Ovary (tissue), 9 donors: ENCODE data around the gene ST8SIA2. TPM values are rescaled to one million over a fixed set of nuclear protein-coding genes. Genes with fewer than 3 reads are reported as not detected.

Source experiments
- DNase-seq, 5 donors: peaks; one replicate each; pipeline ENCODE4 v3.0.0-alpha.2; 2019 to 2020
- H3K27ac ChIP-seq, 2 donors: fragments of 200-600 bp; one replicate each; pipeline versions ENCODE4 v1.5.1 to v1.8.0; 2019 to 2022
- H3K27me3 ChIP-seq: fragments of 200-600 bp; one replicate; pipeline ENCODE4 v1.8.0; 2022
- H3K36me3 ChIP-seq: fragments of 200-600 bp; sonication (generic); one replicate; pipeline ENCODE4 v1.5.1; 2019
- H3K4me1 ChIP-seq: one replicate; pipeline ENCODE4 v1.8.1; 2013; ENCODE audit warnings: mild to moderate bottlenecking, moderate library complexity; ENCODE audit not compliant: insufficient read depth
- H3K4me3 ChIP-seq: fragments of 200-600 bp; sonication (generic); one replicate; pipeline ENCODE4 v1.5.1; 2017
- H3K9me3 ChIP-seq, 2 donors: fragments of 200-600 bp in 1 of 2; sonication (generic) in 1 of 2; one replicate each; pipeline versions ENCODE4 v1.5.1 to v1.8.1; 2013 to 2019; ENCODE audit warnings: mild to moderate bottlenecking in 1 of 2, moderate library complexity in 1 of 2
- CTCF ChIP-seq, 3 donors: fragments of 450-650 bp in 2 of 3; fragments of 200-600 bp in 1 of 3; IDR thresholded peaks; one replicate each; pipeline versions ENCODE4 v1.5.1 to v1.8.0; 2016 to 2022; ENCODE audit warnings: antibody characterized with exemption in 3 of 3, mild to moderate bottlenecking in 1 of 3
- EP300 ChIP-seq: sonication (generic); formaldehyde crosslinking; IDR thresholded peaks from one replicate; pipeline ENCODE4 v1.6.1; 2017; ENCODE audit warnings: antibody characterized with exemption
- POLR2A ChIP-seq: fragments of 450-650 bp; IDR thresholded peaks from one replicate; pipeline ENCODE4 v1.6.1; 2017; ENCODE audit warnings: antibody characterized with exemption, mild to moderate bottlenecking, moderate library complexity
- WGBS, 3 donors: extraction: QIAGEN DNeasy Blood & Tissue Kit in 1 of 3; methylation state at CpG; one replicate each; pipeline versions ENCODE4 v1.1.5 to v1.1.7; 2013 to 2017; 5-methylcytosine and 5-hydroxymethylcytosine counted together
- intact Hi-C, 4 donors: fragments of 100-400 bp; cut with DNase I; formaldehyde crosslinking; loops; one replicate each; pipeline versions ENCODE4 v1.11.0 to v1.15.1; 2022 to 2023
- polyA plus RNA-seq, 2 donors: library from polyadenylated mRNA; stranded (reverse); fragments of 200-250 nt in 1 of 2; fragments of 350-450 nt in 1 of 2; fragmentation: Illumina TruSeq in 1 of 2; extraction: RNeasy Lipid Tissue Mini Kit (QIAGEN cat#74804) in 1 of 2; gene quantifications; one replicate each; pipeline ENCODE4 v1.2.3, GENCODE V29; 2013 to 2014
- total RNA-seq, 7 donors: library from RNA; depleted of rRNA in 2 of 7; stranded (reverse); fragments of >200 nt in 2 of 7; fragmentation: NEBNext Ultra II Directional in 3 of 7; extraction: Animal tissue kit (Norgen Biotek cat#: 25700) in 3 of 7; gene quantifications; one replicate each; pipeline versions ENCODE4 v1.1.0 to v1.2.4, GENCODE V29; 2016 to 2023
- donor health status: DM: no; HTN: no; CAD: no; lungs with moderate emphysema.
- donor health status: DM: no; HTN: no; CAD: no.
- donor health status: Bipolar disorder and iron deficiency.
- donor health status: DM: yes; HTN: yes; CAD: no.
- donor health status: DM: no; HTN: no; CAD: no.
- donor health status: DM: yes; HTN: yes; CAD: no.

ST8SIA2 gene
- total and polyA plus RNA-seq, 9 donors = 0.01 to 0.46 (median 0.18) TPM; not detected in 4

- WGBS, 3 donors = 62 to 74% (median 66%) methylated on average over 5 of the region's 5 CpGs
- intact Hi-C loops = no loop called here
- no peak for DNase-seq
- Histone ChIP-seq H3K36me3 (no peaks in the 10 kb centered on the region), H3K9me3 (no peaks in the 10 kb centered on the region), H3K27me3 (no peaks in the 10 kb centered on the region), H3K4me3 (no peak overlapping the region), H3K4me1 (no peaks in the 10 kb centered on the region), H3K27ac (no peak overlapping the region)
- no peak for TF ChIP-seq POLR2A
- no peak for TF ChIP-seq CTCF (IDR thresholded peaks at IDR 0.05)
- no peak for TF ChIP-seq EP300
These were observed 14.2 kb downstream of the ST8SIA2 start for GRCh38 chr15:92407916-92408315.

GRCh38 chr15:92409006-92409405 lies 15.3 kb downstream of the ST8SIA2 start:
- no peak overlapping the region for H3K27ac ChIP-seq
- intact Hi-C loops = no loop called here
- WGBS, 3 donors = 94 to 96% (median 94%) methylated on average over 5 of the region's 5 CpGs

GRCh38 chr15:92409521-92409920 lies 15.8 kb downstream of the ST8SIA2 start:
- Histone ChIP-seq H3K27ac (no peak overlapping the region), H3K4me1 (no peaks in the 10 kb centered on the region), H3K9me3 (no peaks in the 10 kb centered on the region), H3K36me3 (no peaks in the 10 kb centered on the region), H3K4me3 (no peak overlapping the region), H3K27me3 (no peaks in the 10 kb centered on the region)
- intact Hi-C loops = no loop called here
- 75 to 87% (median 82%) methylated on average over 8 of the region's 8 CpGs for WGBS, 3 donors
- TF ChIP-seq CTCF (IDR thresholded peaks at IDR 0.05) = no peak
- no peak for TF ChIP-seq POLR2A
- TF ChIP-seq EP300 = no peak
- DNase-seq = no peak

More at GRCh38 chr15:92409006-92409405, 15.3 kb downstream of the ST8SIA2 start:
- H3K4me3 ChIP-seq = no peak overlapping the region
- DNase-seq = no peak
- TF ChIP-seq POLR2A = no peak
- no peak for TF ChIP-seq CTCF (IDR thresholded peaks at IDR 0.05)
- no peak for TF ChIP-seq EP300
- H3K27me3 ChIP-seq = no peaks in the 10 kb centered on the region
- H3K36me3 ChIP-seq = no peaks in the 10 kb centered on the region
- H3K9me3 ChIP-seq = no peaks in the 10 kb centered on the region
- H3K4me1 ChIP-seq = no peaks in the 10 kb centered on the region

- WGBS, 3 donors = 86 to 88% (median 88%) methylated on average over 6 of the region's 6 CpGs
- TF ChIP-seq CTCF (IDR thresholded peaks at IDR 0.05) (no peak), POLR2A (no peak), EP300 (no peak)
- intact Hi-C loops = no loop called here
- Histone ChIP-seq H3K9me3 (no peaks in the 10 kb centered on the region), H3K27ac (no peak overlapping the region), H3K36me3 (no peaks in the 10 kb centered on the region), H3K4me3 (no peak overlapping the region), H3K4me1 (no peaks in the 10 kb centered on the region), H3K27me3 (no peaks in the 10 kb centered on the region)
- no peak for DNase-seq
These were observed 16.9 kb downstream of the ST8SIA2 start for GRCh38 chr15:92410537-92410936.

- Histone ChIP-seq H3K4me1 (no peaks in the 10 kb centered on the region), H3K36me3 (no peaks in the 10 kb centered on the region), H3K4me3 (no peak overlapping the region), H3K27ac (no peak overlapping the region), H3K9me3 (no peaks in the 10 kb centered on the region), H3K27me3 (no peaks in the 10 kb centered on the region)
- 76 to 89% (median 82%) methylated on average over 5 of the region's 5 CpGs for WGBS, 3 donors
- TF ChIP-seq EP300 = no peak
- no peak for DNase-seq
- intact Hi-C loops = no loop called here
These were observed 17.6 kb downstream of the ST8SIA2 start for GRCh38 chr15:92411256-92411655.
